GM23248 (cell line): ENCODE measurements around the gene CLEC7A.

Experiments
- EZH2 ChIP-seq: fragments of 200-600 bp; sonication (generic); IDR thresholded peaks from 2 replicates; pipeline ENCODE4 v1.6.1; 2018; ENCODE audit warnings: antibody characterized with exemption, mild to moderate bottlenecking; ENCODE audit not compliant: insufficient read depth, poor library complexity, severe bottlenecking
- EZH2phosphoT487 ChIP-seq: fragments of 200-600 bp; sonication (generic); IDR thresholded peaks from 2 replicates; pipeline ENCODE4 v1.6.1; 2018; ENCODE audit warnings: antibody characterized with exemption, moderate library complexity, mild to moderate bottlenecking, low read depth; ENCODE audit not compliant: insufficient read depth

GRCh38 chr12:10160617-10161385 is 30.8 kb upstream of the CLEC7A start:
- no peak for TF ChIP-seq EZH2
- TF ChIP-seq EZH2phosphoT487, result no peak
